Activated CD8-positive, alpha-beta memory T cell treated with anti-CD3 and anti-CD28 coated beads, Interleukin-2, amount 50 U/mL, for 24 hours (primary cell): ENCODE results near the gene DMRTB1.
"Not testable (repeated sequence)": the region's sequence is repeated elsewhere in the genome, so short reads cannot be mapped to it uniquely, and the experiment has no call there.

Experiments
- DNase-seq: peaks from one replicate; pipeline ENCODE4 v3.0.0-alpha.2; 2020; ENCODE audit errors: extremely low read depth

DMRTB1 gene

DNA sequence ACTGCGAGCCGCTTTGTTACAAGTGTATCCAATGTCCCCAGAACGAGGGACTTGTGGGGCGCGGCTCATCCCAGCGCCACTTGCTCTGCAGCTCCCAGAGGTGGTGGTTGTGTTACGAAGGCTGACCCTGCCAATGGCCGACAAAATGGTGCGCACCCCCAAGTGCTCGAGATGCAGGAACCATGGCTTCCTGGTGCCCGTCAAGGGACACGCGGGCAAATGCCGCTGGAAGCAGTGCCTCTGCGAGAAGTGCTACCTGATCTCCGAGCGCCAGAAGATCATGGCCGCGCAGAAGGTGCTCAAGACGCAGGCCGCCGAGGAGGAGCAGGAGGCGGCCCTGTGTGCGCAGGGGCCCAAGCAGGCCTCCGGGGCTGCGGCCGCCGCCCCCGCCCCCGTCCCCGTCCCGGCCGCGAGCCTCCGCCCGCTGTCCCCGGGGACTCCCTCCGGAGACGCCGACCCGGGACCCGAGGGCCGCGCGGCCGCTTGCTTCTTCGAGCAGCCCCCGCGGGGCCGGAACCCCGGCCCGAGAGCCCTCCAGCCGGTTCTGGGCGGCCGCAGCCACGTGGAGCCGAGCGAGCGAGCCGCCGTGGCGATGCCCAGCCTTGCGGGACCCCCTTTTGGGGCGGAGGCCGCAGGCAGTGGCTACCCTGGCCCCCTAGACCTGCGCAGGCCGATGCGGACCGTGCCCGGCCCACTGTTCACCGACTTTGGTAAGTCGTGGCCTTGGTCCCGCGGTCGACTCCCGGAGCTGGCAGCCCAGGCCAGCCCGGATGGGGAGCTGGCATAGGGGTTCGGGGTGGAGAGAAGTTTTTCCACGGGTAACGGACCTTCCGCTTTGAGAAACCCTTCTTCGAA lies at the start of gene DMRTB1:
Gene DMRTB1 (plus strand): TSS at position 79 of the 855 bp plus-strand sequence. CDS start 55 bp downstream, at position 134.
- no peak for DNase-seq

DNA sequence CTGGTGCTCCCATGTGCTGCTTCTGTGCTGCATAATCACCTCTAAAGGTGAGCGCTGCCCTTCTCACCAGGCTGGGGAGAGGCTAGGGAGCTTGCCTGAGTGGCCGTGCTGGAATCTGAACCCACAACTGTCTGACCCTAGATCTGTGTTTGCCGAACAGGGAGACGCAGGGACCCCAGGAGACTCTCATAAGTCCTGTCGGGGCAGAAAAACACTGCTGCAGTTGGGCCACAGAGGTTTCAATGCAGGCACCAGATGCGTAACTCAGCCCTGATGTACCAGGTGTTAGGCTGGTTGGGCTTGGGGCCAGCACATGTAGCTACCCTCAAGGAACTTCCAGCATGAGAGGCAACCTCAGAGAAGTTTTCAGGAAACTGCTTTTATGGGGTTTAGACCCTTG lies 49.5 kb upstream of the DMRTB1 start:
- DNase-seq, result no peak

DNA sequence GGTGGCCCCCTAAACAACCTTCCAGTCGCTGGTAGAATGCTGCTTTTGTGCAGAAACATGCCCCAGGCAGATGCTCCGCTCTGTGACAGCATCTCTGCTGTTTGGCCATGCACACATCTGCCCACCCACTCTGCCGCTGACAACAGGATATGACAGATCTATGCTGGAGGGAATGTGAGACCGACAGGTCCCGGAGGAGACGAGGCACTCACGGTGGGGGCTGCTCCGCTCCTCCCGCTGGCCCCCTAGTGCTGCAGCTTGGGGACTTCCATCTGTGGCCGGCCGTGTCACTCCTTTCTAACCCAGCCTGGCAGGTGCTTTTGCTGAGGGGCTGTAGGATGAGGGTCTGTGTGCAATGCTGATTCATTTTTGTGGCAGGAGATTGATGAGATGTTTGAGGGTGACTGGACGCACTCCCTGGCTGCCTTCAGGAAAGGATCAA lies 49.1 kb upstream of the DMRTB1 start:
- DNase-seq, result no peak

DNA sequence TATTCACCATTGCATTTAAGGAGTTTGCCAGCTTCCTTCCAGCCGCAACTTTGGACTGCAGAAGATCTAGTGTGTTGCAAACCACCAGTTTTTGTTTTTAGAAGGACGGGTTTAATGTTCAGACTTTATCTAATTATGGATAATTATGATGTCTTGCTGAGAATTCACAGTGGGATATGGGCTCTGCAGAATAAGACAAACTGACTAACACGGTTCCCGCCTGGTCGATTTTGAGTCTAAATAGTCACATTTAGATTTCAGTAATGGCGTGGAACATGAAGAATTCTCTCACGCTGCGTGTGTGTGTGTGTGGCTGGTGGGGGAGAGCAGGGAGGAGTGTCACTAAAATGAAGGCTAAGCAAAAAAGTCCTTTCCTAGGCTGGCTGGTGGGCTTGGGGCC lies 48.5 kb upstream of the DMRTB1 start:
- no peak for DNase-seq

DNA sequence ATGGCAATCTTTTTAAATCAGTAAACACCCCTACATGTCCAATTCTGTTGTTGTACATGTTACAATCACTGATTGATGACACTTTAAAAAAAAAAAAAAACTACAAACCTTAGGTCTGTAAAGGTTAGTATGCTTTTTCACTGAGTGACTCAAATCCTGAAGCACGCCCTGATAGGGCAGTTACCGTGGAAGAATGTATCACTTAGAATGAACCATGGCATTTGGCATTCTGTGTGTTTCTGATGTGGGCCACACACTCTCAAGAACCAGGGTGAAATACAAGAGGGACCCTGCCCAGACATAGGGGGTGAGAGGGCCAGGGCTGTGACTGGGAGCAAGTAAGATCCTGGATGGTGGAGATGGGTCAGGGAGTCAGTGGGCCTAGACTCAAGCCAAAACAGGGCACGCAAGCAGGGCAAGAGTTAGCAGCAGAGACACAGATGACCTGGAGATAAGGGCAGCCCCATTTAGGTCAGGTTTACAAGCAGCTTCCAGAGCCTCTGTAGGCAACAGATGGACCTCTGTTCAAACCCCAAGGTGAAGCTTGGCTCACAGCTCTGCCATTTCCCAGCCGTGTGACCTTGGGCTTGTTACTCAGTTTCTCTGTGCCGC lies 47.6 kb upstream of the DMRTB1 start:
- no peak for DNase-seq

DNA sequence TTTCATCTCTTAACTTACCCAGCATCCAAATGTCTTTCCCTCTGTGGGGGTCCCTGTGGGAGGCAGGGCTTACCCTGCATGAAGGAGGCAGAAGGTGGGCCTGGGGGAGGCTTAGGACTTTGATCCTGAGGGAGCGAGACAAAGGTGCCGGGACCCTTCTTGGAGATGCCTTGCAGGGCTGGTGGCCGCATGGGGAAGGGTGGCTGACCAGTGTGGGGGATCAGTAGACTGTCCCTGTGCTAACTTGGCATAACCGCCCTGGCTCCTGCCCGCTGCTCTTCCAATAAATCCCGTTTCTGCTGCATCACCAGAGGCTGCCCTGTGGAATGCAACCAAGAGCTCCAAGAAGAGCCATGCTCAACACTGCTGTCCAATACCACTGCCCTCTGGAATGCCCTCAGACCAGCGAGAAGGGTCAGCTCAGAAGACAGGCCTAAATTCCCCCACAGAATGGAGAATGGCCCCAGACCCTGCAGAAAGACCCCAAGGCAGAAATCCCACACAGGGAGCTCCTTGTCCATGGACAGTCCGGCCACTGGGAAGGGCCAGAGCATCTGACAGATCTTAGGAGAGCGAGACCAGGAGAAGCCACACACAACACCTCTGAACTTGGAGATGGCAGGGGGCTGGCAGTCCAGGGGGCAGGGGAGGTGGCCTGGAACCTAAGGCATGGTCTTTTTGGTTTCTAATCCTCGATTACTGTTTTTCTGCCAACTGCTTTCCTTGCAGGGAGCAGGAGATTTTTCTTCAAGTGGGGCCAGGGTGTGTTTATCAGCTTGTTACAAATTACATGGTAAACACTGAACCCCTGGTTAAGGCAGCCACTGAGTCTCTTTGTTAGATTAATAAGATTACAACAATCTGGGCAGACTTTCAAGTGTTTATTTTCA lies 46.7 kb upstream of the DMRTB1 start:
- no peak for DNase-seq

DNA sequence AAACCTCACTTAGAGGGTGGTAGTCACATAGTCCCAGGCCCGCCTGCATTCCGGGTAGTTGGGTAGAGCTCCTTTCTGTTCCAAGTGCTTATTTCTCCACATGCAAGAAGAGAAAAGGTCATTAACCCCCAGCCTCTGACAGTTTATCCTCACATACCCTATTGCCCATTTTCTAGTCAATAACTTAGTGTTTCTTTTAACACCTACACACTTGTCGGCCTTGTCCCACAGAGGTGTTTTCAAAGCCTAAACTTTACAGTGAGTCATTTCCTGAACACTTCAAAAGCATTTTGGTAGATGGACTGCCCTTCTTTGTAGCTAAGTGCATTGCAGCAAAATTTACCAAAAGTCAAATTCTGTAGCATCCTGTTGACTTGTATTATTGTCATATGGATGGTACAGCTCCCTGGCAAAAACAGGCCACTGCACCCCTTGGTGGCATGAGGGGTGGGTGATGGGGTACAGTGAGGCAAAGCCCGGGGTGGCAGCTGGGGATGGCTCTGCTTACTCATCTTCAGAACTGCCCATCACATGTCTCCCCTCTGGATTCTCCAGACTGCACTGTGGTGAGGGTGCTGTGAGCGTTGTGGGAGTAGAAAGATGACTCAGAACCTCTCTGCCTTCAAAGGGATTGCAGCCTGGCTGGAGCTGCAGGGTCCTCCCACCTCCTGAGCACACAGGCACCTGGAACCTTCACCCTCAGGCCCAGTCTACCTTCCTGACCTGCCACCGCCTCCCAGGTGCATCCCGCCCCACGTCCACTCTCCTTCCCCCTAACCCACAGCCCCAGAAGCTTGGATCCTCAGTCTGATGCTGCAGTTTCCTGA lies 45.8 kb upstream of the DMRTB1 start:
- no peak for DNase-seq

DNA sequence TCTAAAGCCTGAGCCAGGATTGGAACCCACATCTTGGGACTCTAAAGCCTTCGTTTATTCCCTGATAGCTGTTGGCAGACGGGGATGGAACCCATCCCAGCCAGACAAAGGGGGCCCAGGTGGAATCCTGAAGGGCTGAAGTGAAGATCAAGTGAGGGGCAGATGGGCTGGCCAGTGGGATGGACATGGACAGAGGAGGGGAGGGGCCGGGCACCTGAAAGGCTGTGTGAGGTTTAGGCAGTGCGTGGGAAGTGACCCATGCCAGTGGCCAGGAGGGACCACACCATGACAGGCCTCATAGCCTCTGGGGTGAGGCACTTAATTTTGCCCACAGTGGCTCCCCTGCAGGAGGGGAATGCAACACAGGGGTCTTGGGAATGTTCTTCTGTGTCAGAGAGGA lies 44.6 kb upstream of the DMRTB1 start:
- DNase-seq, result no peak

DNA sequence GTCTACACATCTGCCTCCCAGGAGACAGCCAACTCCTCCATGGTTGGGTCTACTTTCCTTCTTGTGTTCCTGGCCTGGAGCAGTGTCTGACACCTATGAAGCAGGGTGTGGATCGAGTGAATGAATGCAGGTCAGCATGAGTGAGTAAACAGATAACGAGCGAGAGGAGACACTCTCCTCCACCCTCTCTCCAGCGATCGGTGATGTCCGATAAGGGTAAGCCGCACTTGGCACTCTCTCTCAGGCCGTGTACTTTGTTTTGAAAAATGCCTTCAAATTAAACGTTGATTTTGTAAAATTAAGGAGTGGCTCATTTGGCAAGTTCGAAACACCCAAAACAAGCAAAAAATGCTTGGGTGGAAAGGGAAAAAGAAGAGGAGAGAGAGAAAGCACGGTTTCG lies 43.8 kb upstream of the DMRTB1 start:
- DNase-seq, result no peak

DNA sequence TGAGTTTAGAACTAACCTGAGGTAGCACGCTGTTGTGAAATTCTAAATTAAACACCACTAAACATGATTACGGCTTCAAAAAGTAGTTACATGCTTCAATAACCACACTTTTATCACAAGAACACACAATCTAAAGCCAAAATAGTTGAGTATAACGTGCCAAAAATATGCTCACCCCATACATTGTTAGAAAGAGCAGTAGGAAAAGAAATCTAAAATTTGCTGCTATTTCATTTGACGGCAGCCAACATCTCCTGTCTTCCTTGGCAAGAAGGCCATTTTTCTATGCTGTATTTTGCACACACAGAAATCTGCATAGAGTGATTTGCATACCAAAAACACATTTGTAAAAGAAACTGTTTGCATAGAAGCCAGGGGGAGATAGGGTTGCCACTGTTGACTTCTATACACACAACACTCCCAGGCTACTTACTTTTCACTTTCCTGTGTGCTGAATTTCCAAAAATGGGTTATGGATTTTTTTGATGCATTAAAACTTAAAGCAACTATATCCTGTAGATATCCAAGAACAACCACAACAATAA lies 42.9 kb upstream of the DMRTB1 start:
- DNase-seq, result no peak

DNA sequence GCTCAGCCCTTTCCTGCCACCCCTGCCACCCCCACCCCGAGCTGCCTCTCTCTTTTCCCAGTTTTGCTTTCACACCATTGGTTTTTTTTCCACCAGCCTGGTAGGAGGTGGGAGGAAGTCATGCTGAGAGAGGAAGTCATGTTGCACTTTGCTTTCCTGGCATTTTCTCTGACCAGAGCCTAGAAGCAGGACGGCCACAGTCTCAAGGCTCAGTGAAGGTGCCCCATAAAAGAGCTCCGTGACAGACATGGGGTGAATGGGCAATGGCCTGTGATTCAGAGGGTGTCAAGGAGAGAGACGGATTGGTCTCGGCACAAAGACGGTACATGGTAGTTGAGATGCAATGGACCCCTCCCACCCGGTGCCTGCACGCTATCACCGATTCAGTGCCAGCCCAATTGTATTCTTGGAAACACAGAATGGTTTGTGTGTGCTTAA lies 42.1 kb upstream of the DMRTB1 start:
- no peak for DNase-seq

DNA sequence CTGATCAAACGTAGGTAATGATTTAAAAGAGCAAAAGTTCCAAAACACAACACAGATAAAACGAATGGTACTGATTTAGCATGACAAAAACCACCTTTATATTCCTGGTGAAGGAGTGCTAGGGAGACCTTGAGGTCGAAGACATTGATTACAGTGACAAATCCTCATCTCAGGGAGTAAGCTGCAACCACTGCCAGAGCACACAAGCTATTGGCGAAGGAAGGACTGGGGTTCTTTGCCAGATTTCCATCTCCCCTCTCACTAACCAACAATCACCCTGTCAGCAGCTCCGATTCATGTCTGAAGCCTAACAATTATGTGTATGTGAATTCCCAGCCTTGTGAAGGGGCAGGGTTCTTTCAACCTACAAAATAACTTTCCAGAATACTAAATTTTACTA lies 40.2 kb upstream of the DMRTB1 start:
- no peak for DNase-seq

DNA sequence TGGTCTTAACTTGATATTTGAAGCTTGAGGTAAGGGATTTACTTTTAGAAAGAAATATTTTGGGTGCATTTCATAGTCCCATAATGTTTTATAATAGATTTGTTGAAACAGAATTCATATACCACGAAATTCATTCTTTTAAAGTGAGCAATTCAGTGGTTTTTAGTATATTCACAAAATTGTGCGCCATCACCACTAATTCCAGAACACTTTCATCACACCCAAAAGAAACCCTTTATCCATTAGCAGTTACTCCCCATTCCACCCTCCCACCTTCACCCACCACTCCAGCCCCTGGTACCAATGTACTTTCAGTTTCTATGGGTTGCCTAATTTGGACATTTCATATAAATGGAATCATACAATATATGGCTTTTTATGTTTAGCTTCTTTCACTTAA lies 38.9 kb upstream of the DMRTB1 start:
- DNase-seq, result no peak

DNA sequence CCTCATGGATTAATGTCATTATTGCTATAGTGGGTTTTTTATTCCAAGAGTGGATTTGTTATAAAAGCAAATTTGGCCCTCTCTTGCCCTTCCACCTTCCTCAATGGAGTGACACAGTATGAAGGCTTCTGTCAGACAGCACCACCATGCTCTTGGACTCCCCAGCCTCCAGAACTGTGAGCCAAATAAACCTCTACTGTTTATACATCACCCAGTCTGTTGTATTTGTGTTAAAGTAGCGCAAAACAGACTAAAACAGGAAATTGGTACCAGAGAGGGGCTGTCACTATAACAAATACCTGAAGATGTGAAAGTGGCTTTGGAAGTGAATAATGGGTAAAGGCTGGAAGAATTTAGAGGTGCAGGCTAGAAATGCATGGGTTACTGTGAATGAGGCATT lies 38.0 kb upstream of the DMRTB1 start:
- no peak for DNase-seq

DNA sequence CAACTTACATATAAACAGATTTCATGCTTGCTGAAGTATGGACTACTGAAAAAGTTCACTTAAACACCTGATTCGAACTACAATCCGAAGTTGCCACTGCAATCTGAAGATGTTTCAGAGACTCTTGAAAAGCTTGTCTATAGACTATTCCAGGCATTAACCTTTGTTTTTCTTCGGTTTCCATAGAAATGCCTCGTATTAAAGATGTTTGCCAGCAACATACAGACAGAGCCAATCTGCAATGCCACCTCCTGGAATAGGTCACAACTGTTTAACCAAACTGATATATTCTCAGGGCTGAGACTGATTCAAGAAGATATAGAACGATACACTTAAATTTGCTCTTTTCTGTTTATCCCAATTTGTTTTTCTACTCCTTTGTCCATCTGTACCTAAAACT lies 28.9 kb upstream of the DMRTB1 start:
- DNase-seq, result no peak

DNA sequence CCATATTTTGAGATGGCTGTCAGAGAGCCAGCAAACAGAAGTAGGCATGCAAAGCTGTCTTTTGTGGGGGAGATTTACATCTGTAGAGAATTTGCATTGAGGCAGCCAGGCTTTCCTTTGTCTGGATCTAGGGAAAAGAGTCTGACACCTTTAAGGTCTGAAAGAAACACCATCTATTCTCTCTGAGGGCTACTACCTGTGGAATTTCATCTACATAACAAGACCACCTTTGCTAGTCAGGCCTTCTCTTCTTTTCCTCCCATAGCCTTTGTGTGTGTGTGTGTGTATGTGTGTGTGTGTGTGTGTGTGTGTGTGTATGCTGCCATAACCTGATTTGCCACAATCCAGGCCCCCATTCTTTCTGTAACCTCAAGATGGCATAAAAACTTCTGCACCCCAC lies 28.4 kb upstream of the DMRTB1 start:
- DNase-seq, result no peak

DNA sequence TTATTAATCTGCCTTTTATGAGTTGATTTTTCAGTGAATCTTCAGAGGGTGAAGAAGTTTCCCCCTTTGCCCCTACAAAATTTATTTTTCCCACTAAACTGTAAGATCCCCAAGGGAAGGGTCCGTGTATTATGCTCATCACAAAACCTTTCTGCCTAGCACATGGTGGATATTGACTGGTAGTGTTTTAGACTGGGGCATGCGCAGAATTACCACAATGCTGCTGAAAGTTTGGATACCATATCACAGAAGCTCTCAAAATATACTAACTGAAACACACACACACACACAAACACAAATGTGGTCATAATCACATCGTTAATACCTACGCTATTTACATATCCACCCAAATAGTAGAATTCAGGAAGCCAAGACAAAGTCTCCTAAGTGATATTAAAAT lies 28.0 kb upstream of the DMRTB1 start:
- DNase-seq, result no peak

DNA sequence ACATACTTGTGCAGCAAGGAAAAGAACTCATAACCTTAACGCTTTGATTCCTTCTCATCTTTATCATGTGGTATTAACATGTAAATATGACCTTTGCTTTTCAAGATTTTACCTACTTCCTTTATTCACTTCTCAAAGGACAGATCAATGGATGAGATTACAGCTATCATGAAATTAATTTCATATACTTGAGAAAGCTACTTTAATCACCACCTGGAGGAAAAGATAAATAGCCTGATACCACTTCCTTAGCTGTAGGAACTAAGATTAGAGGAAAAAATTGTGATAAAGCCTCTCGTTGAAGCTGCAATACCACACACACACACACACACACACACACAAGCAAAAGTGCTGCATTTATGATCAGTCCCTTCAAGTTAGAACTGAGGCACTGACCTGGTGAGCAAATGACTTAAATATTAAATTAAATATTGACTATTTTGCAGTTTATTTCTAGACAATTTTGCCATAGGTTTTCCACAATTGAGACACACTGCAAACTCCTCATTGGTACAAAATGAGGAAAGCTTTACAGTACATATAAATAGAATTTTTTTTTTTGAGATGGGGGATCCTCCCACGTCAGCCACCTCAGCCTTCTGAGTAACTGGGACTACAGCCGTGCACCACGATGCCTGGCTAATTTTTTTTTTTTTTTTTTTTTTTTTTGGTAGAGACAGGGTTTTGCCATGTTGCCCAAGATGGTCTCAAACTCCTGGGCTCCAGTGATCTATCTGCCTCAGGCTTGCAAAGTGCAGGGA lies 27.2 kb upstream of the DMRTB1 start:
- DNase-seq, result no peak

DNA sequence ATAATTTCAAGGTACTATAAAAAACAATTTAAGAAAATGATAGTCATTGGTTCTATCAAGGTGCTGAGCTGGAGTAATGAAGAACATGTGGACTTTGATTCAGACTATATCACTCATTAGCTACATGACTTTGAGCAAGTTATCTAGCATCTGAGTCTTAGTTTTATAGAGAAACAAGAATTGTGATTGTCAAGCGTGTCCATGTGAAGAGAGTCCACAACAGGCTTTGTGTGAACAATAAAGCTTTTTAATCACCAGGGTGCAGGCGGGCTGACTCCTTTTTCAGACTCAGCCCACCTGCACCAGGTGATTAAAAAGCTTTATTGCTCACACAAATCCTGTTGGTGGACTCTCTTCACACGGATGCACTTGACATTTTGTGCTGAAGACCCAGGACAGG lies 26.6 kb upstream of the DMRTB1 start:
- no peak for DNase-seq

DNA sequence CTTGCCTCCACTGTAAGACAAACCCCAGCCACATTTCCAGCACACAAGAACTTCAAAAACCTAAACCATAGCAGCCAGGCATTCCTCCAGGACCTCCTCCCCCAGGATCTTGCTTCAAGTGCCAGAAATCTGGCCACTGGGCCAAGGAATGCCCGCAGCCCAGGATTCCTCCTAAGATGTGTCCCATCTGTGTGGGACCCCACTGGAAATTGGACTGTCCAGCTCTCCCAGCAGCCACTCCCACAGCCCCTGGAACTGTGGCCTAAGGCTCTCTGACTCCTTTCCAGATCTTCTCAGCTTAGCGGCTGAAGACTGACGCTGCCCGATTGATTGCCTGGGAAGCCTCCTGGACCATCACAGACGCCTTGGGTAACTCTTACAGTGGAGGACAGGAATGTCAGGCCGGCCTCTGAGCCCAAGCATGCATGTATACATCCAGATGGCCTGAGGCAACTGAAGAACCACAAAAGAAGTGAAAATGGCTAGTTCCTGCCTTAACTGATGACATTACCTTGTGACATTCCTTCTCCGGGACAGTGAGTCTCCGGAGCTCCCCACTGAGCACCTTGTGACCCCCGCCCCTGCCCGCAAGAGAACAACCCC lies 24.7 kb upstream of the DMRTB1 start:
- not testable (repeated sequence) for DNase-seq
